Hematopoietic multipotent progenitor cell treated with erythropoietin and hydrocortisone succinate and interleukin-3 and kit ligand, for 8 days (in vitro differentiated cells): ENCODE results near the gene ELAVL2.

Experiments used
- DNase-seq: peaks from one replicate; pipeline ENCODE4 v3.0.0-alpha.2; 2015

ELAVL2 gene

DNA sequence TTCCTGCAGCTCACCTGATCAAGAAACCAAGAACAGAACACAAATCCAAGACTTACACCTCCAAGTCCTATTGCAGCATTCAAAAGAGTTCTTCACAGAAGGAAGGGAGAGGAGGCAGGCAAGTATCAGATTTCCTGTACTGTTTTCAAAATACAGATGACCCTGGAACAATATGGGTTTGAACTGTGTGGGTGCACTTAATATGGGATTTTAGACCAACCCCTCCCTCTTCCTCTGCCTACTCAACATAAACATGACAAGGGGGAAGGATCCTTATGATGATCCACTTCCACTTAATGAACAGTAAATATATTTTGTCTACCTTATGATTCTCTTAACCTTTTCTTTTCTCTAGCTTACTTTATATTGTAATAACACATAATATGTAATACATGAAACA, 104.6 kb downstream of the ELAVL2 start:
- DNase-seq = no peak

DNA sequence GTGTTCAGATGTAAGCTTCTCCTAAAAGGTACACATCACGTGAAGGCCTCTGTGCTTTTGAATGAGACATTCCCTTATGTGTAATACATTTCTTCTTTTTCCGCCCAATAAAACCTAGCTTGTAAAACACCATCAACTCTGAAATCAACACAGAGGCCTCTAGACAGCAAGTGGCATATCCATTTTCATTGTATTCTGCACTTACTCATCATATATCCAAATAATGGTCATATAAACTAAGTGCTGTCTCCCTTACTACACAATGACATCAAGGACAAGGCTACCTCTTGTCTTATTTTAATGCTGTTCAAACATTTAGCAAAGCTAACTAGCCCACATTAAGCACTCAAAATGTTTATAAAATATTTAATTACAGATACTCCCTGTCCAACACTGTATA, 108.5 kb downstream of the ELAVL2 start:
- no peak for DNase-seq

DNA sequence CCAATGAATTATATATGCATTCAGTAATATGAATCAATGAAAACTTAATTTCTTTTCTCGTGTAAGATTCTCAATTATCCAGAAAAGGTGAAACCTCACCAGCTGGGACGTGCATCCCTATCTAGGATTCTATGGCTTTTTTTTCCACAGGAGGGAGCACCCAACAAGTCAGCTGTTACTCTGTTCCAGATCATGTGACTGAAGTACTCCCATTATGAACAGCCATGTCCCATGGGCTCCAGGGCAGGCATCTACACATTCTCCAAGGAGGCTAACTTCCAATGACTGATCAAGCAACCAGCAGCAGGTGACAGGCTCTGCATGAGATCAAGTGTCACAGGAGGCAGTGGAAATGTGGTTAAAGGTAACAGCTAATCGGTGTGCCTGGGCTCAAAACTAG, 118.8 kb downstream of the ELAVL2 start:
- DNase-seq = no peak

DNA sequence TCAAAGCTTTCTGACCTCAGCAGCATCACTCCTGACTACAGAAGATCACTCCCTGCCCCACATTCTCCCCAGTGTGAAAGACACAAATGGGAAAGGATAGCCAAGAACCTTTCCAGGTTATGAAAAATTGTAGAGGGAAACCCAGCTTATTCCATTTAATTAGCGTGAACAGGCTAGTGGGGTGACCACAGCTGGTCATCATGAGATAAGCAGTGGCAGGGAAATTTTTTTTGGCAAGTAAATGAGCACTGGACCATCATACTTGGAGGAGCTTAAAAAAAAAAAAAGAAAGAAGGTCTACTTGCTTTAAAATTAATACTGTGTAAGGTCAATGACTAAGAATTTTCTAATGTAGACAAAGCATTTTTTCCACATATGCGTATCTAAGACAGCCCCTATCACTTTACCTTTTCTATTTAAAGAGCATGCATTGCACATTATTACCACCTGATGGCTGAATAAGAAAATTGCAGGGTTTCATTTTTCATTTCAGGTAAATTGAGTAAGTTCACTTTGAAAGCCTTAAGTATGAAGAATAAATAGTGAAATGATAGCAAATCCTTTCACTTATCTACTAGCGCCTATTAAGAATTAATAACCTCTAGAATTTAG, 123.6 kb downstream of the ELAVL2 start:
- no peak for DNase-seq

DNA sequence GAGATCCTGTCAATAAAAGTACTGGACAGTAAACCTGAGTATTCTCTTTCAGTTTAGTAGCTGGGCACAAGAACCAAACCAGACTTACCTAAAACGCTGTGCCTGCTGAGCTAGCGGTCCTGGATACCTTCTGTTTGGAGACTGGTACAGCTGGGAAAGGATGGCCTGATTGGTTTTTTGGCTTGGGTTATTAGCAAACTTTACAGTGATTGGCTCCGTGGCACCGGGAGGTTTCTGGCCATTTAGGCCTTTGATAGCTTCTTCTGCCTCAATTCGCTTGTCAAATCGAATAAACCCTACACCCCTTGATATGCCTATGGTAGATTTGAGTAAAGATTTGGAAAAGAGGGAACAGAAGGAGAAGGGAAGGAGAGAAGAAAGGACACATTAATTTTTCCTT, 124.7 kb downstream of the ELAVL2 start:
- DNase-seq = no peak

DNA sequence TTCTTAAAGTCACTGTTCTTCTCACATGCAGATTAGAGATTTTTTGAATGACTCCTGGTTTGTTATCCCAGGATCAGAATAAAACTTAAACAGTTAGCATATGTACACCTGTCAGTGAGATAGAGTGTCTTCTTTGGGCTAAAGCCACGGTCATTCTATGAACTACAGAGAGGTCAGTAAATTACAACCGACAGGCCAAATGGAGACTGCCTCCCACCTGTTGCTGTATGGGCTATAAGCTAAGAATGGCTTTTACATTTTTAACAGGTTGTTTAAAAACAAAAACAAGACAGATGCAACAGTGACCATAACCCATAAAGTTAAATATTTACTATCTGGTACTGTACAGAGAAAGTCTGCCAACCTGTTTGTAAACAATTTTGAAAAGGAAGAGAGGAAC, 125.7 kb downstream of the ELAVL2 start:
- no peak for DNase-seq

DNA sequence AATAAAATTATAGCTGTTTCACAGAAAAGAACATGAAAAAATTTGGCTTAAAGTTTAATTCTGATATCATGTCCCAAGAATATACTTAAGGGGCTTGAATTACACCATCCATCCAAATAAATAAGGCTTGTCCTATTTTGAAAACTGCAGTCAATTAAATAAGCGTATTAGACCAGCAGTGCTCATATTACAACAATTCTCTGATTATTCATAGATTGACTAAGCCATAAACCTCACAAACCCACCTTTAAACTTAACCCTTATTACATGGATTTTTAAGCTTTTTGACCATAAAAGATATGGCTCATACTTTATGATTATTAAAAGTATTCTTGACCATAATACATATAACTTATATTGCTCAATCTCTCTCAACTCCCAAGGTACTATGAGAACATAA, 127.9 kb downstream of the ELAVL2 start:
- no peak for DNase-seq

DNA sequence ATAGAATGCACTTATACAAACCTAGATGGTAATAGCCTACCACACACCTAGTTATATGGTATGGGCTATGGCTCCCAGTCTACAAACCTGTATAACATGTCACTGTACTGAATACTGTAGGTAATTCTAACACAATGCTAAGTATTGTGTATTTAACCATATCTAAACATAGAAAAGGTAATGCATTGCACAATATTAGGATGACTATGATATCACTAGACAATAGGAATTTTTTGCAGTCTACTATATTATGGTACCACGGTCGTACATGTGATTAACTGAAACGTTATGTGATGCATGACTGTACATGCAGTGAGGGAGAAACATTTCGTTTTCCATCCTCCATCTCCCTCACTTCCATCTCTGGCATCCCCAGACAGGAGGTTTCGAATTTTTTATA, 130.5 kb downstream of the ELAVL2 start:
- DNase-seq = no peak

DNA sequence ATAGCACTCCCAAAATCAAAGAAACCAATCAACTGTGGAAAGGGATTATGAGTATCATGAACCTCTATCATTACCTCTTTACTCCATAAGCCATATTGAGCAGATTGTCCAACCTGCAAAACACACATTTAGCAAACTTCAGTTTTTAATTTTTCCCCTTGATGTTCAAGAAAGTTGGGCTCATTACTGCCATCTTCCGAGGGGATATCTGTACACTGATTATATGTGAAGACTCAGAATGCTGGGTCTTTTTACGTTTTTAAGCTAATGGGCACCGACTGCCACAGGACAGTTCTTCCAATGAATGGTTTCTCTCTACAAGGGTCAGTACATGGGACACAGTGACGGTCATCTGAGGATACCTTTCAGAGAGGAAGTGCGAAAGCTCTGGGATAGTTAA, 132.7 kb downstream of the ELAVL2 start:
- DNase-seq = no peak

DNA sequence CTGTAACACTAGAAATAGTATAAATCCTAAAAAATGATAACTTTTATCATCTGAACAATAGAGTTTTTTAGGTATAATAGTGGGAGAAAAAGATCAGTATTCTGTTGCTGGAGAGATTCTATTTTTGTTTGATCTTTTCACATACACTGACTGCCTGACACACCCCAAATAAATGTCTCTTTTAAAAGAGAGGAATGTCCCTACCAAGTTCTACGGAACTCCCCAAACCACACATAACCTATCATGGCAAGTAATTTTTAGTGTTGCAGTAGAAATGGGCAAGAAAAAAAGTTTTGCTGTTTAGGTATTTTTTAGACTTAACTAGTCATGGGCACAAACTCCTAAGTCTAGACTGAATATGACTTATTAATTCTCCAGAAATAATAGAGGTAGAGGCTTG, 139.1 kb downstream of the ELAVL2 start:
- DNase-seq = no peak

DNA sequence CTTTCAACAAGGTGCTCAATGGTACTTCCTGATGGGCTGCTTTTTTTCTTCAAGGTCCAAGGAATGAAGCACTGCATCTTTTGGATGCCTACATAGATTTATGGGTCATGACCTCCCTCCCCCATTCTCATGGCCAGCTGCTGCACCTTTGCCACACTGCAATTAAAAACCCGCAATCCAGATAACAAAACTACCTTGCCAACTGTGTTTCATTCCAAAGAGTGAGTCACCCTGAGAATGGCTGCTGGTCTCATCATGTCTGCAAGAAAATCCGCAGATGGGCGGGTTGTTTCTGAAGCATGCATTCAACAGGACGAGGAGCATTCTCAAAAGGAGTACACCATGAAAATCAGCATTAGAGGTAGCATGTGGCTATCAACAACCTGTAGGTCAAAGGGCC, 139.8 kb downstream of the ELAVL2 start:
- no peak for DNase-seq

DNA sequence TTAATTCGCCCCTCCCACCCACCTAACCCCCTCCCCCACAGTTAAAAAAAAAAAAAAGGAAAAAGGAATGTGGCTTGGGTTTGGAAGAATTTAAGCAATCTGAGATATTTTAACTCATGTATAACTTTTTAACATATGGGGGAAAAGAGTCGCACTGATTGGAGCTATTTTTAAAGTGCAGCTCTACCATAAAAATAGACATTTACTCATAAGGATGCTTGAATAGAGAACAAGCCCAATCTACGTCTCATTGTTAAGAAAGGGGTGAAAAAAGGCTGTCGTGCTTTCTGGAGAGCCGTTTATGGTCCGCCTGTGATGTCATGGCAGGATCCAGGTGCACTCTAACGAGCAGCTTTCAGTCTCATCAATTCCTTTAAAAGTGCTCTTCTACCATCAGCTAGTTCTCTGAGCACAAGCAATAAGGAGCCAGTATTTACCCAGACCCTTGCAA, 142.4 kb downstream of the ELAVL2 start:
- DNase-seq = no peak

DNA sequence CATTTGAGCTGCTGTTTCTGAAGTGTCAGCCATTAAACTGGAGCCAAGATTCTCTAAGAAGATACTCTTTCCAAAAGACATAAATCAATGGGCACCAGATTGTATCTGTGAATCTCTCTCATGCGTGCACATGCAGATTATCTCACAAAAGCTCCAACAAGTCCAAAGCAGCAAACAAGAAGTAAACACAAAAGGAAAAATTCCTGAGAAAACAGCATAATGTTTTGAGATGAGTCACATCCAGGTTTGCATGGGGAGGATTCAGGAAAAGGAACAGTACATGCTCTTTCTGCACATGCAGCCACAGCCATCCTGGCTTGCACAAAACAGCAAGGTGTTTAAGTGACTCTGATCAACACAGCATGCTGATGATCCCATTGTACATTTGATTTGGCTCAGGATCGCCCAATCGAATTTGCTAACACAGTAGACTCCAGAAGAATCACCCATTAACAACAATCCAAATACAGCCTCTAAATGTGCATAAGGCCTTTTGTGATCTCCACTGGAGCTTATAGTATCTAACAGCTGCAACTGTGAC, 143.1 kb downstream of the ELAVL2 start:
- no peak for DNase-seq

DNA sequence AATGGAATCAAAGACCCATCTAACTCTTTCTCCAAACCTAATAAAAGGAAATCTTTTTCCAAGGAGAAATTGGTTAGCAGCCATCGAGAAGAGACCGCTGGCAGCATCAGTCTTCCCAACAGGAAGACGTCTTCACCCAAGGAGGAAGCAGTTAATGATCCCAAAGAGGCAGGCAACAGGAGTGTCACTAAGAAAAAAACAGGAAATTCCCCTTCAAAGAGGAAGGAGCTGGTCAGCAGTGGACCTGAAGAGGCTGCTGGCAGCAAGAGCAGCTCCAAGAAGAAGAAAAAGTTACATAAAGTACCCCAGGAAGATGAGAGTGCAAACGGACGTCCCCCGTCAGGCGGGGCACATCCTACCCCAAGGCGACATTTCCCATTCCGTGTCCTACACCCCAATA, 143.7 kb downstream of the ELAVL2 start:
- no peak for DNase-seq

DNA sequence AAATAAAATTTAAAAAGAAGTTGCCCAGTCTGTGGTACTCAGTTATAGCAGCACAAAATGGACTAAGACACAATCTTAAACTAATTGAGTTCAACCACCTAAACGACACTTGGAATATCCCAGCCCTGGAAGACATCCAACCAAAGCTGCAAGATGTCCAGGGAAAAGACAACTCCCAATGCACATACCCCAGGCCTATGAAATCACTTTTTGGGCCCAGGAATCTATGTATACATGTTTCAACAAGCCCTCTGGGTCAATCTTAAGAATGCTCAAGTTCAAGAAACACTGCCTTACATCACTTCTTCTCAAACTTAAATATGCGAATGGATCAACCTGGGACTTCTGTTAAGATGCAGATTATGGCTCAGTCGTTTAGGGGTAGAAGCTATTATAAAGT, 148.6 kb downstream of the ELAVL2 start:
- DNase-seq = no peak

DNA sequence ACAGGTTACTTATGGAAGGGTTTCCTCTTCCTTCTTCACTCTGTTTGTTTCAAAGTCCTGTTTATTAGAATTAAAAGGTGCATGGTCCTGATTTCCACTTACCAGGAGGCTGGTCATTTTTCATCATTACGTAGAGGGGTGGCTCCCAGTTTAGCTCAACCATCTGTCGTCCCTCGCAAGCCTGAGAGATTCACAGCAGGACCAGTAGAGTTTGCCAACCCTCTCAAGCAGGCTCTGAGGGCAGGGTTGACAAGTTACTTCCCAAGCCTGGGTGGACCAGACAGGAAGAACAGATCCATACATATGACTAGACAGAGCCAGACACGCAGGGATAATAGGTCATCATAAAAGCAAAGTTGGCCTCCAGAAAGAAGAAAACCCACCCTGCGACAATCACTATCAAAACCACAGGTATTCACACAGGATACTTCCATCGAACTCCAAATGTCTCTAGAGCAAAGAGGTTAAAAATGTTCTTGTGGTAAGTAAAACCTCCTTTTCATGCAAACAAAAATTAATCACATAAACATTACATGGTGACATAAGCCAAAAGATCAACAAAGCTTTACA, 151.9 kb downstream of the ELAVL2 start:
- no peak for DNase-seq

DNA sequence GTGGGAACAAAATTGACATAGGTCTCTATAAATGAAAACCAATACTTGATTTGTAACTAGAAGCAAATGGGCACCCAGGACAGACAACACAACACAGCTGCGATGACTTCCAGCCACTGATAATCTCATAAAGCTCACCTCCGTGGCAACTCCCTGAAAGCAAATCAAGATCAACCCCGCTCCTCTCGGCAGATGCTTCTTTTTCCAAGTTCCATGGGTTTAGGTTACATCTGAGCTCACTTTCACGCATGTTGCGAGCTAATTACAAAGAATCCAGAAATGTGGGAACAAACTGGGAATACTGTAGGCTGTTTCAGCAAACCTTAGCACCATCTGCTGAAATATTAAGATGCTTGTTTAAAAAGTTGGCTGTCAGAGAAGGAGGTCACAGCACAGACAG, 153.9 kb downstream of the ELAVL2 start:
- no peak for DNase-seq

DNA sequence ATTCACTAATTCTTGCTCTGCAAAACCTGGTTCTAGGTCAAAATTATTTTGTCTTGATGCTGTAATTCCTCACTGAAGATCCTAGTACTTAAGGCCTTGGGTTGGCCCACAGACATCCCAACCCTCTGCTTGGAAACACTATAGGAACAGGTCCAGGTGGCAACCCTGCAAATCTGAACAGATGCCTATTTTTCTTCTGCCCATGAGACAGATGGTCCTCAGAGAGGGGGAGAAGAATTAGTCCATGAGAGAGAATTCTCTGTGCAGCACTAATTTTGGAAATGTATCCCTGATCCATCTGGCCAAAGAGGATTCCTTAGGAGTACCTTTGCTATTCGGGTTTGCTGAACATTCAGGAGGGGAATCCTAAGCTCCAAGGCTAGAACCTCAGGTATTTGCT, 156.3 kb downstream of the ELAVL2 start:
- no peak for DNase-seq

DNA sequence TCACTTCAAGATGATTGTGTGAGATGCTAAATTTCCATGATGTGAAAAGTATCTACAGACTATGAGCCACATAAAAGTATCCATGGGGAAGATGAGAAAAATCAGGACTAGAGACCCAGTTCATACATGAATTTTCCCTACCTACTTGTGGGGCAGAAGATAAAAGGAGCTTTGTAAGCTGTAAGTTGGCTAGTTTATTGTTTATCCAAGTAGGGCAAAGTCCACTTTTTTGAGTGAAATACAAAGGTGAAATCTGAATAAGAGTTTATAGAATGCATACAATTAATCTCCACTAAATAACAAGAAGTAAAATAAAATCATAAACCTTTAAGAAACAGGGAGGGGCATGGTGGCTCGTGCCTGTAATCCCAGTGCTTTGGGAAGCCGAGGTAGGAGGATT, 160.4 kb downstream of the ELAVL2 start:
- no peak for DNase-seq

DNA sequence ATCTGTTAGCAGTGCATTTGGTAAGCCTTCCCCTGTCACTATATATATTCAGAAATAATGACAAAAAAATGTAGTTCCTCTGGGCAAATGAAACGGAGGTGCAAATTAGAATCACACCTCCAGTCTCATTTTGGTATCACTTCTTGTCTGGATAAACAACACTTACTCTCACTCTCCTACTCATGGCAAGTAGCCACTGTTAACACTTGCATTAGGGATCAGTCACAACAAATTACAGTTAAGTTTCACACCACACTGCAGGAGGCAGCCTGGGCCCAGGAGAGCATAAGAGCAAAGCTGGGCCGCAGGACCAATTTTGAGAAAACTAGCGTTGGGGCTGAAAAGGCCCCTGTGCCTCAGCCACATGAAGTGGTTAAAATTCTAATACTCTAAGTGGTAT, 161.0 kb downstream of the ELAVL2 start:
- no peak for DNase-seq

DNA sequence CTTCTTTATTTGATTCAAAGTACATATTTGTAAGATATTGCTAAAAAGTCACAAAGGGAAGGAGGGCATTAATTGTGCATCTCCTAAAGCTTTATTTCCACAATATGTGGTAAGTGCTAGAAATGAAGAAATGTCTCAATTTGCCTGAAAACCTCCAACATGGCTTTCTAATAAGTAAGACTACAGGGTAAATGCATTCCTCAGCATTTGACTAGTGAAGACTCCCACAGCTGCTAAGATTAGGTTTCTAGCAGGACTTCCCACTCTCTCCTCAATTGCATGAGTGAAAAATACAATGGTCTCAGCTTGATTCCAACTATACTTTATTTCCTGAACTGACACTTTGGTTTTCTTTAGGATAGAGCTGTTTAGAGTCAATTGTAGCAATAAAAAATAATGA, 162.1 kb downstream of the ELAVL2 start:
- no peak for DNase-seq

DNA sequence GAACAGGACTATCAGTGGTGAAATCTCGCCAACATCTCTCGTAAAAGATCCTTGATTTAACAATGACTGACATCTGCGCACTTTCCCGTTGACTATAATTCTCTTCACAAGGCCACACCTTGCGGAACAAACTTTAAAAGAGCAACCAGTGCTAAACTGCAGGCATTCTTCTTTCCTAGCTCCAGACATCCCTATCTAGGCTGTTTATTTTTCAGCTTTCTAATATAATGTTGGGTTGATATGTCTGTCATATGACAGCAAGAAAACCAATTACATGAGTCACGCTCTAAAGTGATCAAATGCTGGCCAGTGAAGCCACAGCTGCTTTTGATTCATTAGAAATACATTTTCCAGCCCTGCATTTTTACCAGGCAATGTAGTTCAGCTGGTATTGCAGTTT, 162.5 kb downstream of the ELAVL2 start:
- no peak for DNase-seq

DNA sequence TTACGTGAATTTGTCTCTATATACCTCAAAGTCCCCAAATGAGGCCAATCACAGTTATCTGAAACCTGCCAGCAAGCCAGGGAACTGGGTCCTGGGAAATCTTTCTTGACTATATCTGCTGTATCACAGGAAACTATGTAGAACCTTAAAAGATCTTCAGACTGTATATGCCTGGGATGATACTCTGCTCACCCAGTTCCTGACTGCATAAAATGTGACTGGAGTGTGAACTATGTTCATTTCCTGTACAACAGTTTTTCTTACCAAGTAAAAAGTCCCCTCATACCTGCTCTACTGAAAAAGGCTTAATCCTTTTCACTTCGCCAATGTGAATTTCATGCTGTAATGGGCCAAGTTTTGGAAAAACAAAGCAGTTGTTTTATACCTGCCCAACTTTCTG, 162.9 kb downstream of the ELAVL2 start:
- DNase-seq = no peak

DNA sequence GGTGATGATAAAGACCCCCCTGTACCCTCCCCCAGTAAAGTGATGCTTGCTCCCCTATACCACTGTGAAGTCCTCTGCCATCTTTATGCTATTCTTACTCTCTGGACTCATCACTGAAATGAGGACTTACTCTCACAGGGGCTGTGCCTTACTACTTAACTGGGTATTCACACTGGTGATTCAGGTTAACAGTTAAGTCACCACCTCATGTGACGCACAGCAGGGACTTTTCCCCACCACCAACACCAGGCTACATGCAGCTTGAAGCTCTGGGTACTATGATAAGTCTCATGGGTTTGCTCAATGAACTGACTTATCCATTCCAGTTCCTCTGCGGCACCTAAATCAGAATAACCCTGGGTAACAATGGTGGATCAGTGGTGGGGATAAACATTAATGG, 163.7 kb downstream of the ELAVL2 start:
- no peak for DNase-seq

DNA sequence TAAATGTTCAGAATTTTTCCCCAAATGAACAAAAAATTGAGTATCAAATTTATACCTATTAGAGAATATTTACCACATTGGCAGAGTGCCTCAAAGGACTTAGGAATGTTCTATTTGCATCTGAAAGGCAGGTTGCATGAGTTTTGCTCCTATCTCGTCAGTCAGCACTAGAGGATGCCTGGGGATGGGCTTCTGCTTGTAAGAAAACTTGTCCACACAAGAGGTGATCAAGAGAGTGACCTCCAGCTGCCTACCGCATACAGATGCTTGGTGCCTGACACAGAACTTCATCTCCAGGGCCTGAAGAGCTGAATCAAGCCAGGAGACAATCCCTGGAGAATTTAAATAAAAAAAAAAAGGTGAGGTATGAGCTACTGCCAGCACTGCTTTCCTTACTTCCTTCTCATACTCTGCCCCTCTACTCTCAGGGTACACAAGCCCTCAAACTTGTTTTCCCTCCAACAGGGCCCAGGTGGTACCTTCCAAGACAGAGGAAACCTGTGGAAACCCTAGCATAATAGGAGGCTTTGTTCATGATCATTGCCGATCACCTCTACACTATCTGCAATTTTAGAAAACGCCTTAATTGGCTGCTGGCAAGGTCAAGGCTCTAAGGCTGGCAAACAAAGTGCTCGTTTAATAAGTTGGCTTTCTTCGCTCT, 166.6 kb downstream of the ELAVL2 start:
- no peak for DNase-seq
